HG02678 (cell line): Measurements from ENCODE around the gene BOLA1.
A peak's percentile ranks its signal among the peaks of the same experiment; 100 is the strongest.
"Not testable (repeated sequence)": the region's sequence is repeated elsewhere in the genome, so short reads cannot be mapped to it uniquely, and the experiment has no call there.

Experiments
- ATAC-seq: cut with Tn5 transposase; IDR thresholded peaks from one replicate; pipeline ENCODE4 v1.9.1; 2021; ENCODE audit warnings: mild to moderate bottlenecking, moderate library complexity; ENCODE audit not compliant: unreplicated experiment

BOLA1 gene

GRCh38 chr1:149886396-149887195, 12.8 kb upstream of the BOLA1 start:
- ATAC-seq = peak; percentile 60

- not testable (repeated sequence) for ATAC-seq
These were observed 12.2 kb upstream of the BOLA1 start for GRCh38 chr1:149887196-149887455.

GRCh38 chr1:149887456-149888246, 11.7 kb upstream of the BOLA1 start:
- peak; percentile 52 for ATAC-seq

- peak; percentile 27 for ATAC-seq
These were observed 10.9 kb upstream of the BOLA1 start for GRCh38 chr1:149888247-149888998.

GRCh38 chr1:149888999-149889289, 10.4 kb upstream of the BOLA1 start:
- no peak for ATAC-seq

- no peak for ATAC-seq
These were observed 2.8 kb upstream of the BOLA1 start for GRCh38 chr1:149896575-149896974.

GRCh38 chr1:149903836-149904491, 4.6 kb downstream of the BOLA1 start:
- ATAC-seq = no peak

- no peak for ATAC-seq
These were observed 7.3 kb downstream of the BOLA1 start for GRCh38 chr1:149906570-149907075.

- no peak for ATAC-seq
These were observed 15.2 kb downstream of the BOLA1 start for GRCh38 chr1:149914545-149914944.

GRCh38 chr1:149915429-149916192, 16.2 kb downstream of the BOLA1 start:
- ATAC-seq = no peak

- ATAC-seq = no peak
These were observed 17.0 kb downstream of the BOLA1 start for GRCh38 chr1:149916193-149916897.

GRCh38 chr1:149916898-149917252, 17.5 kb downstream of the BOLA1 start:
- ATAC-seq = no peak

GRCh38 chr1:149917571-149918144, 18.3 kb downstream of the BOLA1 start, which contains the start of gene SV2A:
Gene SV2A (minus strand): TSS chr1:149917844. CDS start chr1:149913840, 4,004 bp downstream.
- ATAC-seq = no peak

GRCh38 chr1:149923626-149924025, 24.3 kb downstream of the BOLA1 start:
- no peak for ATAC-seq

- no peak for ATAC-seq
These were observed 26.0 kb downstream of the BOLA1 start for GRCh38 chr1:149925345-149925744.

- no peak for ATAC-seq
These were observed 26.4 kb downstream of the BOLA1 start for GRCh38 chr1:149925751-149926150.

GRCh38 chr1:149926296-149926695, 26.9 kb downstream of the BOLA1 start:
- ATAC-seq = no peak

GRCh38 chr1:149927056-149927562, 27.7 kb downstream of the BOLA1 start:
- peak; percentile 3 for ATAC-seq
